Loucy (cell line): Measurements from ENCODE around the gene HLA-A.
"Not testable (repeated sequence)": the region's sequence is repeated elsewhere in the genome, so short reads cannot be mapped to it uniquely, and the experiment has no call there.

ENCODE experiments used
- H2AFZ ChIP-seq: fragments of 200-600 bp; sonication (generic); 2 replicates; pipeline ENCODE4 v1.6.0; 2016; ENCODE audit warnings: antibody characterized with exemption, mild to moderate bottlenecking, low read length, moderate library complexity
- H3F3A ChIP-seq: fragments of 200-600 bp; 2 replicates; pipeline ENCODE4 v1.6.0; 2016; ENCODE audit warnings: antibody characterized with exemption, low read depth, mild to moderate bottlenecking
- H3K27me3 ChIP-seq: fragments of 200-600 bp; sonication (generic); 2 replicates; pipeline ENCODE4 v1.6.1; 2014; ENCODE audit warnings: low read length, mild to moderate bottlenecking; ENCODE audit not compliant: insufficient read depth, poor library complexity, severe bottlenecking
- H3K36me3 ChIP-seq: fragments of 200-600 bp; sonication (generic); 2 replicates; pipeline ENCODE4 v1.6.1; 2016; ENCODE audit warnings: low read length; ENCODE audit not compliant: insufficient read depth
- H3K4me1 ChIP-seq: fragments of 200-600 bp; sonication (generic); 2 replicates; pipeline ENCODE4 v1.5.1; 2014; ENCODE audit warnings: low read length, mild to moderate bottlenecking; ENCODE audit not compliant: insufficient read depth, poor library complexity, severe bottlenecking
- H3K4me2 ChIP-seq: fragments of 200-600 bp; sonication (generic); 2 replicates; pipeline ENCODE4 v1.6.0; 2014; ENCODE audit warnings: antibody characterized with exemption, low read length, low read depth, mild to moderate bottlenecking; ENCODE audit not compliant: poor library complexity, severe bottlenecking
- H3K4me3 ChIP-seq: fragments of 200-600 bp; sonication (generic); 2 replicates; pipeline ENCODE4 v1.5.1; 2014; ENCODE audit warnings: low read length, mild to moderate bottlenecking, mixed read lengths; ENCODE audit not compliant: poor library complexity, severe bottlenecking
- H3K79me2 ChIP-seq: fragments of 200-600 bp; sonication (generic); 2 replicates; pipeline ENCODE4 v1.6.1; 2014; ENCODE audit warnings: low read length; ENCODE audit not compliant: insufficient read depth
- H3K9ac ChIP-seq: fragments of 200-600 bp; sonication (generic); 2 replicates; pipeline ENCODE4 v1.6.0; 2014; ENCODE audit warnings: mild to moderate bottlenecking, low read depth, low read length, moderate library complexity; ENCODE audit not compliant: poor library complexity, severe bottlenecking
- H3K9me2 ChIP-seq: fragments of 200-600 bp; sonication (generic); replicated peaks from 2 replicates; pipeline ENCODE4 v1.6.1; 2016; ENCODE audit warnings: low read depth, low read length, mixed read lengths
- H3K9me3 ChIP-seq: fragments of 200-600 bp; sonication (generic); 2 replicates; pipeline ENCODE4 v1.6.1; 2014; ENCODE audit warnings: mild to moderate bottlenecking, antibody characterized with exemption, low read length, low read depth; ENCODE audit not compliant: insufficient read depth
- H4K20me1 ChIP-seq: fragments of 200-600 bp; sonication (generic); 2 replicates; pipeline ENCODE4 v1.6.0; 2014; ENCODE audit warnings: antibody characterized with exemption, low read length, mild to moderate bottlenecking; ENCODE audit not compliant: insufficient read depth, poor library complexity, severe bottlenecking
- CTCF ChIP-seq: fragments of 200-600 bp; sonication (generic); conservative IDR thresholded peaks from 2 replicates; pipeline ENCODE4 v1.5.1; 2014; ENCODE audit warnings: mild to moderate bottlenecking, antibody characterized with exemption, low read length
- EZH2phosphoT487 ChIP-seq: fragments of 200-600 bp; IDR thresholded peaks from 2 replicates; pipeline ENCODE4 v1.6.1; 2018; ENCODE audit warnings: antibody characterized with exemption, mild to moderate bottlenecking, moderate library complexity, borderline replicate concordance

Gene HLA-A

GRCh38 chr6:29927841-29928388 is 14.4 kb upstream of the HLA-A start:
- H3K9me2 ChIP-seq, result no peaks in the 10 kb centered on the region
- TF ChIP-seq CTCF (no peak), EZH2phosphoT487 (no peak)
- no peaks in the 10 kb centered on the region for H3K27me3 ChIP-seq
- peaks cover 37% of the 10 kb centered on the region for H3K79me2 ChIP-seq
- H3K9me3 ChIP-seq, result no peaks in the 10 kb centered on the region
- no peaks in the 10 kb centered on the region for H4K20me1 ChIP-seq
- no peaks in the 10 kb centered on the region for H3K36me3 ChIP-seq
- peak overlapping the region; percentile 80 for H3K4me3 ChIP-seq
- peak overlapping the region; percentile 99 for H3K4me2 ChIP-seq
- H3K4me1 ChIP-seq, result peaks cover 39% of the 10 kb centered on the region
- no peaks in the 10 kb centered on the region for H3F3A ChIP-seq
- no peak overlapping the region for H2AFZ ChIP-seq
- H3K9ac ChIP-seq, result peak overlapping the region; percentile 99

- not testable (repeated sequence) for H4K20me1 ChIP-seq, H3K9me3 ChIP-seq, H3K36me3 ChIP-seq, H3K9ac ChIP-seq, H2AFZ ChIP-seq, H3K4me3 ChIP-seq, H3K4me2 ChIP-seq, H3K9me2 ChIP-seq, H3K27me3 ChIP-seq, H3F3A ChIP-seq
- peaks cover 28% of the 10 kb centered on the region for H3K4me1 ChIP-seq
- H3K79me2 ChIP-seq, result peaks cover 37% of the 10 kb centered on the region
These were observed 12.3 kb upstream of the HLA-A start for GRCh38 chr6:29930047-29930446.

GRCh38 chr6:29933955-29934354 is 8.4 kb upstream of the HLA-A start:
- H3K9ac ChIP-seq, result no peak overlapping the region
- H3K4me1 ChIP-seq, result peaks cover 1% of the 10 kb centered on the region
- peaks cover 2% of the 10 kb centered on the region; the same call in 1 of the 2 replicates for H3K79me2 ChIP-seq
- H3K4me3 ChIP-seq, result no peak overlapping the region
- no peaks in the 10 kb centered on the region for H4K20me1 ChIP-seq
- no peak overlapping the region for H3K4me2 ChIP-seq
- no peaks in the 10 kb centered on the region for H3K27me3 ChIP-seq
- H3K36me3 ChIP-seq, result no peaks in the 10 kb centered on the region
- H3K9me3 ChIP-seq, result no peaks in the 10 kb centered on the region
- H3K9me2 ChIP-seq, result no peaks in the 10 kb centered on the region
- H3F3A ChIP-seq, result no peaks in the 10 kb centered on the region
- H2AFZ ChIP-seq, result no peak overlapping the region
- TF ChIP-seq CTCF, result no peak

GRCh38 chr6:29935273-29935955 is 6.9 kb upstream of the HLA-A start:
- Histone ChIP-seq H3K4me2 (no peak overlapping the region), H3K9me2 (no peaks in the 10 kb centered on the region), H3K27me3 (no peaks in the 10 kb centered on the region), H3K9ac (no peak overlapping the region), H3K79me2 (no peaks in the 10 kb centered on the region), H3F3A (no peaks in the 10 kb centered on the region), H2AFZ (no peak overlapping the region), H3K9me3 (no peaks in the 10 kb centered on the region), H3K4me3 (no peak overlapping the region), H4K20me1 (no peaks in the 10 kb centered on the region), H3K36me3 (no peaks in the 10 kb centered on the region), H3K4me1 (no peaks in the 10 kb centered on the region)
- TF ChIP-seq CTCF (no peak), EZH2phosphoT487 (no peak)
